IMR-90 (cell line): ENCODE data around the gene TTC3. TPM values are rescaled to one million over a fixed set of nuclear protein-coding genes. Genes with fewer than 3 reads are reported as not detected.

ENCODE experiments used
- ATAC-seq: fragments of 200-7000 bp; cut with Tn5 transposase; 2 replicates; pipeline ENCODE4 v1.9.1; 2020; ENCODE audit warnings: low read depth, mild to moderate bottlenecking, moderate library complexity
- BruUV-seq: library from RNA; stranded (reverse); fragments of 400-500 nt; replicated peaks from 2 replicates; lab custom pipeline; 2021; lab: Mats Ljungman, UMichigan
- CTCF ChIA-PET: fragments of 300-600 bp; formaldehyde crosslinking; extraction: SDS; loops from one replicate; lab custom pipeline; 2021; ENCODE audit warnings: antibody characterized with exemption; lab: Yijun Ruan, JAX
- POLR2A ChIA-PET: fragments of 300-600 bp; sonication (Branson Sonifier 250); formaldehyde crosslinking; loops from one replicate; lab custom pipeline; 2022; ENCODE audit warnings: antibody characterized with exemption; ENCODE audit not compliant: unreplicated experiment; lab: Charles Lee
- DNase-seq: peaks from one replicate; pipeline ENCODE4 v3.0.0; 2013
- H2AFZ ChIP-seq: replicated peaks from 2 replicates; pipeline ENCODE3; 2013; ENCODE audit warnings: low read length, mild to moderate bottlenecking; ENCODE audit not compliant: poor library complexity
- H2AK5ac ChIP-seq: 2 replicates; pipeline ENCODE4 v1.6.1; 2013; ENCODE audit warnings: low read depth, low read length, inconsistent platforms
- H2AK9ac ChIP-seq: replicated peaks from 2 replicates; pipeline ENCODE3; 2013; ENCODE audit warnings: mild to moderate bottlenecking, low read depth, low read length, moderate library complexity; ENCODE audit not compliant: poor library complexity
- H2BK120ac ChIP-seq: 2 replicates; pipeline ENCODE4 v1.6.1; 2013; ENCODE audit warnings: low read depth, low read length, inconsistent platforms
- H2BK15ac ChIP-seq: 3 replicates; pipeline ENCODE4 v1.6.1; 2013; ENCODE audit warnings: low read depth, low read length, inconsistent platforms
- H2BK20ac ChIP-seq: 2 replicates; pipeline ENCODE4 v1.6.1; 2013; ENCODE audit warnings: low read depth, mild to moderate bottlenecking, inconsistent platforms, low read length, moderate library complexity
- H2BK5ac ChIP-seq: 2 replicates; pipeline ENCODE4 v1.6.1; 2013; ENCODE audit warnings: mild to moderate bottlenecking, low read depth, low read length, inconsistent platforms; ENCODE audit not compliant: poor library complexity, severe bottlenecking
- H3K14ac ChIP-seq: replicated peaks from 2 replicates; pipeline ENCODE4 v1.6.1; 2013; ENCODE audit warnings: low read depth, low read length, inconsistent platforms
- H3K18ac ChIP-seq: 2 replicates; pipeline ENCODE4 v1.6.1; 2013; ENCODE audit warnings: low read depth, low read length, control low read depth
- H3K23ac ChIP-seq: 2 replicates; pipeline ENCODE4 v1.6.1; 2013; ENCODE audit warnings: low read depth, low read length, inconsistent platforms
- H3K27ac ChIP-seq: 2 replicates; pipeline ENCODE4 v1.5.1; 2013; ENCODE audit warnings: mild to moderate bottlenecking, control low read depth, low read length; ENCODE audit not compliant: insufficient read depth
- H3K27me3 ChIP-seq: 2 replicates; pipeline ENCODE4 v1.6.1; 2013; ENCODE audit warnings: low read length; ENCODE audit not compliant: control insufficient read depth, insufficient read depth
- H3K36me3 ChIP-seq: 2 replicates; pipeline ENCODE4 v1.6.1; 2013; ENCODE audit warnings: low read length, mixed read lengths; ENCODE audit not compliant: control insufficient read depth, insufficient read depth
- H3K4ac ChIP-seq: 2 replicates; pipeline ENCODE4 v1.6.1; 2013; ENCODE audit warnings: low read depth, low read length, inconsistent platforms
- H3K4me1 ChIP-seq: 2 replicates; pipeline ENCODE4 v1.6.1; 2013; ENCODE audit warnings: low read length, mixed read lengths; ENCODE audit not compliant: control insufficient read depth, insufficient read depth
- H3K4me2 ChIP-seq: 2 replicates; pipeline ENCODE4 v1.6.1; 2013; ENCODE audit warnings: low read depth, mild to moderate bottlenecking, control low read depth, low read length, moderate library complexity
- H3K4me3 ChIP-seq: 2 replicates; pipeline ENCODE4 v1.5.1; 2013; ENCODE audit warnings: low read depth, mild to moderate bottlenecking, control low read depth, low read length, moderate library complexity; ENCODE audit not compliant: insufficient read depth
- H3K56ac ChIP-seq: 2 replicates; pipeline ENCODE4 v1.6.1; 2013; ENCODE audit warnings: low read length, inconsistent platforms; ENCODE audit not compliant: insufficient read depth; ENCODE audit errors: extremely low read depth
- H3K79me1 ChIP-seq, 2 experiments: 2 replicates each; pipeline ENCODE4 v1.6.1; 2013; ENCODE audit warnings: low read length in 2 of 2, inconsistent platforms in 1 of 2, low read depth in 1 of 2
- H3K9ac ChIP-seq: 2 replicates; pipeline ENCODE4 v1.6.1; 2013; ENCODE audit warnings: low read depth, low read length, control low read depth
- H3K9me1 ChIP-seq: 2 replicates; pipeline ENCODE4 v1.6.1; 2013; ENCODE audit warnings: low read length, inconsistent platforms; ENCODE audit not compliant: insufficient read depth
- H3K9me3 ChIP-seq: 2 replicates; pipeline ENCODE4 v1.6.1; 2013; ENCODE audit warnings: low read length; ENCODE audit not compliant: control insufficient read depth, insufficient read depth
- H4K20me1 ChIP-seq: 2 replicates; pipeline ENCODE4 v1.6.1; 2013; ENCODE audit warnings: low read length, inconsistent platforms; ENCODE audit not compliant: insufficient read depth
- H4K5ac ChIP-seq: 2 replicates; pipeline ENCODE4 v1.6.1; 2013; ENCODE audit warnings: mild to moderate bottlenecking, low read depth, low read length, control low read depth
- H4K8ac ChIP-seq, 2 experiments: 2 replicates each; pipeline ENCODE4 v1.6.1; 2013; ENCODE audit warnings: low read depth in 2 of 2, low read length in 2 of 2, control low read depth in 1 of 2, inconsistent platforms in 1 of 2
- H4K91ac ChIP-seq: 2 replicates; pipeline ENCODE4 v1.6.1; 2013; ENCODE audit warnings: low read depth, low read length, inconsistent platforms; ENCODE audit not compliant: insufficient read depth
- BHLHE40 ChIP-seq: fragments of 150-350 bp; IDR thresholded peaks from 2 replicates; pipeline ENCODE4 v1.6.1; 2016; ENCODE audit warnings: mild to moderate bottlenecking, low read depth, low read length
- ELK1 ChIP-seq: fragments of 150-350 bp; IDR thresholded peaks from 2 replicates; pipeline ENCODE4 v1.6.1; 2016; ENCODE audit warnings: low read depth, mild to moderate bottlenecking, low read length, moderate library complexity, borderline replicate concordance
- FOS ChIP-seq: fragments of 150-350 bp; IDR thresholded peaks from 2 replicates; pipeline ENCODE4 v1.6.1; 2016; ENCODE audit warnings: low read depth, low read length
- MAZ ChIP-seq: IDR thresholded peaks from 2 replicates; pipeline ENCODE4 v1.6.1; 2012; ENCODE audit warnings: low read depth, mild to moderate bottlenecking, low read length, improper control_type of control experiment, moderate library complexity, borderline replicate concordance
- NFE2L2 ChIP-seq: fragments of 150-350 bp; IDR thresholded peaks from 2 replicates; pipeline ENCODE4 v1.6.1; 2016; ENCODE audit warnings: low read depth, mild to moderate bottlenecking, low read length
- POLR2A ChIP-seq: IDR thresholded peaks from 2 replicates; pipeline ENCODE4 v1.6.1; 2012; ENCODE audit warnings: mild to moderate bottlenecking, low read depth, low read length
- RAD21 ChIP-seq: IDR thresholded peaks from 2 replicates; pipeline ENCODE4 v1.6.1; 2012; ENCODE audit warnings: low read length, improper control_type of control experiment
- RFX5 ChIP-seq: IDR thresholded peaks from 2 replicates; pipeline ENCODE4 v1.8.0; 2012; ENCODE audit warnings: low read depth, mild to moderate bottlenecking, low read length, moderate library complexity
- SMC3 ChIP-seq: fragments of 150-350 bp; IDR thresholded peaks from 2 replicates; pipeline ENCODE4 v1.6.1; 2016; ENCODE audit warnings: low read depth, mild to moderate bottlenecking, antibody characterized with exemption, low read length, moderate library complexity
- WGBS, 2 experiments: methylation state at CpG; one replicate each; pipeline versions ENCODE4 v1.1.5 to v1.1.7; 2013; ENCODE audit warnings: missing lambda C conversion rate in 2 of 2; ENCODE audit not compliant: insufficient read length in 1 of 2; ENCODE audit errors: extremely low coverage in 2 of 2; 5-methylcytosine and 5-hydroxymethylcytosine counted together
- dilution Hi-C: fragments of 300-500 bp; cut with HindIII; formaldehyde crosslinking; loops from one replicate; pipeline ENCODE4 v1.14.3; 2018; ENCODE audit warnings: low sequenced_read_pairs; ENCODE audit not compliant: unreplicated experiment
- in situ Hi-C: fragments of 300-500 bp; cut with MboI; formaldehyde crosslinking; loops from 3 replicates; pipeline ENCODE4 v1.14.3; 2019; ENCODE audit warnings: low sequenced_read_pairs, inconsistent platforms, mixed read lengths
- intact Hi-C: fragments of 100-400 bp; cut with micrococcal nuclease; formaldehyde crosslinking; loops from 2 replicates; pipeline ENCODE4 v1.10.0; 2022
- polyA plus RNA-seq, 3 experiments: library from polyadenylated mRNA; depleted of rRNA; stranded (reverse); fragments of >200 nt; gene quantifications; 2 replicates each; pipeline ENCODE4 v1.2.3, GENCODE V29; 2012; ENCODE audit warnings: low replicate concordance in 1 of 3
- total RNA-seq: library from RNA; depleted of rRNA; stranded (reverse); fragments of >200 nt; gene quantifications from 2 replicates; pipeline ENCODE4 v1.2.3, GENCODE V29; 2012
- TF ChIP-seq, protein P1 (sequence below): conservative IDR thresholded peaks from 2 replicates; pipeline ENCODE4 v1.5.1; 2012; ENCODE audit warnings: mild to moderate bottlenecking, low read depth, low read length, improper control_type of control experiment
- TF ChIP-seq, protein P2 (sequence below): fragments of 150-350 bp; IDR thresholded peaks from 2 replicates; pipeline ENCODE4 v1.6.1; 2017; ENCODE audit warnings: mild to moderate bottlenecking, antibody characterized with exemption, low read length, low read depth

Gene TTC3
- total and polyA plus RNA-seq, 2 of the 4 experiments (the other 2 are of a cell fraction), result 96.7 to 293 TPM

GRCh38 chr21:37183749-37184148 lies 110.7 kb downstream of the TTC3 start:
- Histone ChIP-seq H3K27me3 (no peaks in the 10 kb centered on the region), H3K14ac (no peak overlapping the region), H3K4me2 (no peak overlapping the region), H3K9me3 (no peaks in the 10 kb centered on the region), H2BK120ac (no peak overlapping the region), H2BK15ac (no peak overlapping the region), H3K18ac (no peak overlapping the region), H4K20me1 (peaks cover 11% of the 10 kb centered on the region; the same call in 1 of the 2 replicates), H3K56ac (no peak overlapping the region), H2AK5ac (no peak overlapping the region), H3K4me1 (no peaks in the 10 kb centered on the region), H3K36me3 (peaks cover 47% of the 10 kb centered on the region), H4K91ac (no peak overlapping the region), H3K79me1 (peaks cover 44 to 45% of the 10 kb centered on the region in 2 experiments), H3K23ac (no peak overlapping the region), H4K5ac (no peak overlapping the region), H3K4me3 (no peak overlapping the region), H2BK5ac (no peak overlapping the region), H2AK9ac (no peak overlapping the region), H4K8ac (no peak overlapping the region), H2BK20ac (no peak overlapping the region), H3K9me1 (peaks cover 6% of the 10 kb centered on the region; the same call in 1 of the 2 replicates), H3K9ac (no peak overlapping the region), H2AFZ (no peak overlapping the region), H3K27ac (no peak overlapping the region), H3K4ac (no peak overlapping the region)
- in situ Hi-C loops, result no loop called here
- intact Hi-C loops, result no loop called here
- WGBS, 2 experiments, result no CpG with 5 or more reads among the region's 3 CpGs
- ChIA-PET CTCF (no interaction called here), POLR2A (no interaction called here)
- no peak for DNase-seq
- TF ChIP-seq SMC3 (no peak), RAD21 (no peak), POLR2A (no peak), ELK1 (no peak), FOS (no peak), NFE2L2 (no peak), RFX5 (no peak), MAZ (no peak), BHLHE40 (no peak)
- TF ChIP-seq, protein P1, sequence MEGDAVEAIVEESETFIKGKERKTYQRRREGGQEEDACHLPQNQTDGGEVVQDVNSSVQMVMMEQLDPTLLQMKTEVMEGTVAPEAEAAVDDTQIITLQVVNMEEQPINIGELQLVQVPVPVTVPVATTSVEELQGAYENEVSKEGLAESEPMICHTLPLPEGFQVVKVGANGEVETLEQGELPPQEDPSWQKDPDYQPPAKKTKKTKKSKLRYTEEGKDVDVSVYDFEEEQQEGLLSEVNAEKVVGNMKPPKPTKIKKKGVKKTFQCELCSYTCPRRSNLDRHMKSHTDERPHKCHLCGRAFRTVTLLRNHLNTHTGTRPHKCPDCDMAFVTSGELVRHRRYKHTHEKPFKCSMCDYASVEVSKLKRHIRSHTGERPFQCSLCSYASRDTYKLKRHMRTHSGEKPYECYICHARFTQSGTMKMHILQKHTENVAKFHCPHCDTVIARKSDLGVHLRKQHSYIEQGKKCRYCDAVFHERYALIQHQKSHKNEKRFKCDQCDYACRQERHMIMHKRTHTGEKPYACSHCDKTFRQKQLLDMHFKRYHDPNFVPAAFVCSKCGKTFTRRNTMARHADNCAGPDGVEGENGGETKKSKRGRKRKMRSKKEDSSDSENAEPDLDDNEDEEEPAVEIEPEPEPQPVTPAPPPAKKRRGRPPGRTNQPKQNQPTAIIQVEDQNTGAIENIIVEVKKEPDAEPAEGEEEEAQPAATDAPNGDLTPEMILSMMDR, result no peak
- TF ChIP-seq, protein P2, sequence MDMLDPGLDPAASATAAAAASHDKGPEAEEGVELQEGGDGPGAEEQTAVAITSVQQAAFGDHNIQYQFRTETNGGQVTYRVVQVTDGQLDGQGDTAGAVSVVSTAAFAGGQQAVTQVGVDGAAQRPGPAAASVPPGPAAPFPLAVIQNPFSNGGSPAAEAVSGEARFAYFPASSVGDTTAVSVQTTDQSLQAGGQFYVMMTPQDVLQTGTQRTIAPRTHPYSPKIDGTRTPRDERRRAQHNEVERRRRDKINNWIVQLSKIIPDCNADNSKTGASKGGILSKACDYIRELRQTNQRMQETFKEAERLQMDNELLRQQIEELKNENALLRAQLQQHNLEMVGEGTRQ, result no peak
- dilution Hi-C loops, result no loop called here
- no peak for ATAC-seq
- no TSS peak for BruUV-seq
